RKO (cell line): ENCODE data around the gene ZNF304.

Experiments
- DNase-seq: peaks from one replicate; pipeline ENCODE4 v3.0.0-alpha.2; 2016; ENCODE audit warnings: low spot score

Gene ZNF304

DNA sequence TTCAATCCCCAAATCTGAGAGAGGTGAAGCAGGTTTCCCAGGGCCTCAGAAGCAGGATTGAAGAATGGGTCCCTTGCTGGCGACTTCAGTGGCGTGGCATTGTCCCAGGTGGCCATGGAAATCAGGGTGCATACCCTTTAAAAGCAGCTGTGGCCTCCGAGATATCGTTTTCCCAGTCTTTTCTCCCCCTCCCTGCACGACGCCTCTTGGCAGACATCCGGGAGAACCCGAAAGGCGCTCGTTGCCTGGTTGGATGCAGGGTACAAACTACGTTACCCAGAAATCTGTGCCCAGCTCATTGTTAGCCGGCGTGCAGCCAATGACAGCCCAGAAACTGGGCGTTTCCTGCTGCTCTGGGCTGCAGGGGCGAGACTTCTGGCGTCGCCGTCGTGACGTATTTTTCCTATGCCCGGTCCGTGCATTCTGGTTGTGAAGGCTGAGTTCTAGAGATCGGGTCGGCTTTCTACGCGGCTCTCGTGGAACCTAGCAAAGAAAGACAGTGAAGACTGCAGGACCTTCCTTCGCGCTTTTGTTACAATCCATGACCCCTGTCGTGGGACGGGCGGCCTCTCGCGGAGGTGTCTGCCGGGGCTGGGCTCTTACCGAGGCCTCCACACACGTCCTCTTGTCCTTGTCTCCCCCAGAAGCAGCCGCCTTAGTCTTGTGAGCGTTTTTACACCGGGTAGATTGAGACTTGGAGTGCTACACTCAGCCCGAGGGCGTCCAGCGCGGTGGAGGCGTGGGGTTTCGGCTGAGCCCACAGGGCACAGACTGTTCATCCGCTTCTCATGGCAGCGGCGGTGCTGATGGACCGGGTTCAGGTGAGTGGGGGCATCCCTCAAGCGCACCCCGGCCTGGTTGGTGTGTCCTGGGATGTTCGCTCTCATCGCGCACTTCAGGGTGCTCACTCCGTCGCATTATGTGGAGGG is at the start of gene ZNF304:
Gene ZNF304 (plus strand): TSS at position 395 of the 929 bp plus-strand sequence. CDS start 394 bp downstream, at position 789.
- DNase-seq = no peak

DNA sequence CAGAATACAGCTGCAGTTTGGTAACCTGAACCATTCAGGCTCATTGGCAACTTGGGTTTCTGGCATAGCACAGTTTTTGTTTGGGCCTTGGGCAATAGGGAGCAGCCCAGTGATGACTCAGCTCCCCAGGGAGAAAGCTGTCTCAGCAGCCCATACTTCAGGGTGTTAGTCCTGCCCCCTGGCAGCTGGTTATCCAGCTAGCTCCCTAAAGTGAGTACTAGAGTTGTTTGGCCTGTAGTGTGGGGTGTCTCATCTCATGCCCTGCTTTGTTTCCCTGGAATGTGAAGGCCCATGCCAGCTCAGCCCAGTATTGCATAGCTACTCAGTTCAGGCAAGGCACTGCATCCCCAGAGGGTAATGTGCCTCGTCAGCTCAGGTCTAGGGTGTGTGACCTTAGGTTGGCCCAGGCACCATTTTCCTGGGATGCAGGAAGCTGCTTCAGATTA is 49.0 kb upstream of the ZNF304 start:
- peak; percentile 66 for DNase-seq

DNA sequence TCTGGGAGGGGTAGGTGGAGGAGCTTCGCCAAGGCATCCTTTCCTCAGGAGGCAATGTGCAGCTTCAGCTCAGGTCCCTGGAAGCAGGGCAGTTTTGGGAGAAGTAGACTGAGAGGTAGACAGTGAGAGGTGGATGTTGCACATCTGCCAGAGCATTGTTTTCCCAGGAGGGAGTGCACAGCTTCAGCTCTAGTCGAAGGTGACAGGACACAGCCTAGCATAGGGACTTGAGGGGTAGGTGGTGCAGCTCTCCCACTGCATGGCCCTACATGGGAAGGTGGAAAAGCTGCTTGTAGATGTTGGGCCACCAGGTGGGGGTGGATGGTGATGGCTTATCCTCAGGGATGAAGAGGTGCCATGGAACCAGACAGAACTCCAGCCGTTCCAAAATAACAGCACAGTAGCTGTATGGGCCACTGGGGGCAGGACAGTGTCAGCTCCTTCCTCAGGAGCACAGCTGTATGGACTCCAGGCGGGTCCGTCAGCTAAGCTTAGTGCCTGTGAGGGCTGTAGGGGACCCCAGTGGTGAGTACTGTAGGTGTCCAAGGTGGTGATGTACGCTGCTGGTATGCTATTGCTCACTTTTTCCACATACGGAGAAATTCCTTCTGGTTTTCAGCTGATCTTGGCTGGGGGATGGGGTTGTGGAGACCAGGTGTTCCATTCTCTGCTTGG is 48.2 kb upstream of the ZNF304 start:
- peak; percentile 19 for DNase-seq

DNA sequence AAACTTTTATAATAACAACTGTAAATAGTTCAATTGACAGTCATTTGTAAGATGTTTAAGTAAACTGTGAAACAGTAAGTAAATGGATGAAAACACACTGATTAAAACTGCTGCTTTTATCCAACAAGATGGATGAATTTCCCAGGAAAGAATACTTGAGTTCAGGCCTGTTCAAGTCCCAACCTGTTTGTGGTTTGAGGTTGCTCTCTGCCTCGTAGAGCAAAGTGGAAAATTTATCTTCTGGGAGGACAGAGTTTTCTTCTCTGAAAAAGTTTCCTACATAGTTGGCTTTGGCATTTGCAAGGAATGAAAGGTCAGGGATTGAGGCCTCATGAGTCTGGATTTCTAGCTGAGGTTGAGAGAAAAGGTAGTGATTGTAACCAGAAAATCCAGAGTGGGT is 46.0 kb upstream of the ZNF304 start:
- DNase-seq = no peak

DNA sequence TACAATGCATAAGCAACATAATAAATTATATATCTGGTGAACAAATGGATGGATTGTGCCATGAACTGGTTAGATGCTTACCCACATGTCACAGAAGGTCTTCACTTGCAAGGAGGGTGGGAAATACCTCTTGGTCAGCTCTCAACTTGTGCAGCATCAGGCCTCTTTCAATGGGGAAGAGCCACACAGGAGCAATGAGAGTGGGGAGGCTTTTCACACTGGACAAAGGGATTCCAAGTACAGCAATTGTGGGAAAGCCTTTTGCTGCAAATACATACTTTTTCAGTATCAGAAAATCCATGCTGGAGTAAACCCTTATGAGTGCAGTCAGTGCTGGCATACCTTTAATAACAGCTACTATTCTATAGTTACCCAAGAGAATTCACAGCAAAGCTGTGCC is 42.6 kb upstream of the ZNF304 start:
- DNase-seq = no peak

DNA sequence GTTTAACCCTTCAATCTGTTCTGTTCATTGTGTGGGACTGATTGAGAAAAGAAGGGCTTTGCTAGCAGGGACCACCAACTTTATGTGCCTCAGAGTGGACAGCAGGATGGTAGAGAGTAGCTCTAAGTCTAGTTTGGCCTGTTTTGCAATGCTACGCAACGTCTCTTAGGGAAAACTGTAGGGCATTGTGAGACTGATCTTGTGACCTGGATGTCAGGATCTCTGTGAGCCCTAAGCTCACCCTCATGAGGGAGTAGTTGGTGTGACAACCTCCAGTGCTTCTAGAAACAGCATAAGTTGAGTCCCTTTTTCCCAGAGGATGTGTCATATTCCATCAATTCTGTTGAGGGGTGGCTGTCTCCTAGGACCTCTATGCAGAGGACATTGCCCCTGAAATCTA is 40.3 kb upstream of the ZNF304 start:
- DNase-seq = no peak

DNA sequence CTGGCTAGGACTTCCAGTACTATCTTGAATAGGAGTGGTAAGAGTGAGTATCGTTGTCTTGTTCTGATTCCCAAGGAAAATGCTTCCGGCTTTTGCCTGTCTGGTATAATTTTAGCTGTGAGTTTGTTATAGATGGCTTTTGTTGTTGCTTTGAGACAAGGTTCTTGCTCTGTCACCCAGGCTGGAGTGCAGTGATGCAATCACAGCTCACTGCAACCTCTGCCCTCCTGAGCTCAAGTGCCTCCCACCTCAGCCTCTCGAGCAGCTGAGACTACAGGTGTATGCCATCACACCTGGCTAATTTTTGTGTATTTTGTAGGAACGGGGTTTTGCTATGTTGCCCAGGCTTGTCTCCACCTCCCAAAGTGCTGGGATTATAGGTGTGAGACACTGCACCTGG is 36.9 kb upstream of the ZNF304 start:
- no peak for DNase-seq

DNA sequence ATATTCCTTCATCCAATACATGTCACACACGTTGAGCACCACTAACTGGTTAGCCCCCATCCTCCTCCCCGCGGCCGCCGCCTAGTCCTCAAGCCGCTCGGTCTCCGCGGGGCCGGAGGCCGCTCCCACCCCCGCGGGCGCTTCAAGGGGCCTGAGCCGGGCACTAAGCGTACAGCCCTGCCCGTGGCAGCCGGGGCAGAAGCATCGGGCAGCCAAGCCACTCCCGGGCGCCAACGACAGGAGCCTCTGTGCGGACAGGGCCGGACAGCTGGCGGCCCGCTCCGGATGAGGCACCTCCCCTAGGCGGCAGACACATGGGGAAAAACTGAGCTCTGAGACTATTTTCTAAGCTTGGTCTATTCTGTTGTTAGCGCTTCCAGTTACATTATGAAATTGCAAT is 33.6 kb upstream of the ZNF304 start:
- no peak for DNase-seq

DNA sequence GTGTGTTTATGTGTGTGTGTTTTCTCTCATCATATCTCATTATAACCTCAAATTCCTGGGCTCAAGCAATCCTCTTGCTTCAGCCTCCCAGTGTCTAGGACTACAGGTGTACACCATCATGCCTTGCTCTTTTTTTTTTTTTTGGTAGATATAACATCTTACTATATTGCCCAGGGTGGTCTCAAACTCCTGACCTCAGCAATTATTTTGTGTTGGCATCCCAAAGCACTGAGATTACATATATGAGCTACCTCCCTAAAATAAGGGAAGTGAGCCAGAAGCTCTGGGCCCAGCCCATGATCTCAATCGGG is 31.2 kb upstream of the ZNF304 start:
- DNase-seq = peak; percentile 7

DNA sequence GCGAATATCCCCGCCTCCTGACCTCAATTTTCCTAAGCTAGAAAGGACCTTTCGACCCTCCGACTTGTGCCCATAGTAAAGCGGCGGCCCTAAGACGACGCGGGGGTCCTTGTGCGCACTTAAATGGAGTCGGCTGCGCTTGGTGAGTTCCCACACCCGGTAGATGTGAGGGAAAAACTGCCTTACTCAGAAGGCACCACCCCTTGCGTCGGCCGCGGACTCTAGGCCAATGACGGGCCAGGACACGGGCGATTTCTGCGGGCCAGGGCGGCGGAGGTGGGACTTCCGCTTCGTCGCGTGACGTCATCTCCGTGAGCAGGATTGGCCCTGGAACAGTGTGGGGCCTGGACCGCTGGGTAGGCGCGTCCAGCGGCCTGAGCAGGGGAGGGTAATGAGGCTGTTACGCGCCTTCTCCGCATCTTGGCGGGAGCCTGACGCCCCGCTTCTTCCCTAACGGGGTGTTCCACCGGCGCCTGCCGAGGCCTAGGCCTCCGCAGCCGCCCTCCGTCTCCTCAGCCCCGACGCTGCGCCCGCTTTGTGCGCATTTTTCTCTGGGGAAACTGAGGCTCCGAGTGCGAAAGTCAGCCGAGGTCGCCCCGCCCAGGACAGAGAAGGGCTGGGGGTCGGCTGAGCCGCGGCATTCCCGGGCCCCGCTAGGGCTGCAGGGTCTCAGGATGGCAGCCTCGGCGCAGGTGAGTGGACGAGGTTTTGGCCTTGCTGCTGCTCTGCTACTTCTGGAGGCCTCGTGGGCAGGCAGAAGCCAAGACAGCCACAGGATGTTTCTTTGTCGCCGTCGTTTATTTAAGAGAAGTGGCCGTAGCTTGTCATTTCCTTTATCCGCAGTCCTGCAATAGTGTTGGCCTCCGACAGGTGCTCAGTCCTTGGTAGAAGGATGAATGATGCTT is 30.6 kb upstream of the ZNF304 start, which contains the start of gene ZNF543:
Gene ZNF543 (plus strand): TSS at position 293 of the 905 bp plus-strand sequence. CDS start 382 bp downstream, at position 675.
- peak; percentile 89 for DNase-seq

DNA sequence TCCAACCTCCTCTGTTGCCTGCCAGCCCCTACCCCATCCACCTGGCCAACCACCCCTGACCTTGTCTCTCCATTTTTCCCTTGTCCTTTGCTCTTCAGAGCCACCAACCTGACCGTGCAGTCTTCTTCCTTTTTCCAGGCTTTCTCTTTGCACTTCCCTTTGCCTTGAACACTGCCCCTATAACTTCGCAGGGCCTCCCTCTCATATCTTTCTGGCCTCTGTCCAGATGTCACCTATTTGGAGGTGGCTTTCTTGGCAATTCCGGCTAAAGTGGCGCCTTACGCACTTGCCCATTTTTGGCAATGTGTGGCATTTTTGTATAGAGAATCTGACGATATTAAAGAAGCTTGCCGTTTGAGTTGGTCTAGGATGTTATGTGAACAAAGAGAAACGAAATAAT is 30.0 kb upstream of the ZNF304 start:
- peak; percentile 16 for DNase-seq

DNA sequence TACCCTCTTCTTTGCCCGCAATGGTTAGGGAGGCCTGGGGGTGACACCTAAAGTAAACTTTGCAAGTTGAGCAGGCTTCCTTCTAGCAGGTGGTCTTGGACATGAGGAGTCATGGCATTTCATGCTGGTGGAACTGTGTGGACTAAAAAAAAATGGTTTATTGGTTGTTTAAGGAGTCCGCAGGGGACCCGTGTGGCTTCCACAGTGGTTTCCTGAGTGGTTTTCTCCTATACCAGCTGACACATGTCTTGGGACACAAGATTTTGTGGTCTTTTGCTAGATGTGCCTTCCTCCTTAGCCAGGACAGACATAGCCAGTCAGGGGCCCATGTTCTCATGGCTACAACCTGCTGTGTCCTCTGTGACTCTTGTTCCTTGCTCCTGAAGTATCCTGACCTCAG is 29.3 kb upstream of the ZNF304 start:
- no peak for DNase-seq

DNA sequence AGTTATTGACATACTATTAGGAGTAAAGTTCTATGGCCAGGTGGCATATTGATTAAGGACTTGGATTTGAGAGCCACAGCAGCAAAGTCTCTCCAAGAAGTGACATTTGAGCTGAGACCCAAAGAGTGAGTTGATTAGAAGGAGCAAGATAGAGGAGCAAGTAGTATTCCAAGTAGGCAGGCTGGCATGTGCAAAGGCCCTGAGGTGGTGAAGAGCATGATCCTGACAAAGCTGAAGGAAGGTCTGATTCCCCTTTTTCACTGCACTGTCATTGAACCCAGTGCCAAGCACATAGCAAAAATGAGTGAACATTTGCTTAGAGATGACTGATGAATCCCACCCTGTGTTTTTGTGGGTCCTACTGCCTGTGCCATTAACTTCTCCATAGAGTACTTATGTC is 26.1 kb upstream of the ZNF304 start:
- DNase-seq = no peak

DNA sequence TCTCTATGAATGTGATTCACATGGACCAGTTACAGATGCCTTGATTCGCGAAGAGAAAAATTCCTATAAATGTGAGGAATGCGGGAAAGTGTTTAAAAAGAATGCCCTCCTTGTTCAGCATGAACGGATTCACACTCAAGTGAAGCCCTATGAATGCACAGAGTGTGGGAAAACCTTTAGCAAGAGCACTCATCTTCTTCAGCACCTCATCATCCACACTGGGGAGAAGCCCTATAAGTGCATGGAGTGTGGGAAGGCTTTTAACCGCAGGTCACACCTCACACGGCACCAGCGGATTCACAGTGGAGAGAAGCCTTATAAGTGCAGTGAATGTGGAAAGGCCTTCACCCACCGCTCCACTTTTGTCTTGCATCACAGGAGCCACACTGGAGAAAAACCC is 23.1 kb upstream of the ZNF304 start:
- DNase-seq = no peak

DNA sequence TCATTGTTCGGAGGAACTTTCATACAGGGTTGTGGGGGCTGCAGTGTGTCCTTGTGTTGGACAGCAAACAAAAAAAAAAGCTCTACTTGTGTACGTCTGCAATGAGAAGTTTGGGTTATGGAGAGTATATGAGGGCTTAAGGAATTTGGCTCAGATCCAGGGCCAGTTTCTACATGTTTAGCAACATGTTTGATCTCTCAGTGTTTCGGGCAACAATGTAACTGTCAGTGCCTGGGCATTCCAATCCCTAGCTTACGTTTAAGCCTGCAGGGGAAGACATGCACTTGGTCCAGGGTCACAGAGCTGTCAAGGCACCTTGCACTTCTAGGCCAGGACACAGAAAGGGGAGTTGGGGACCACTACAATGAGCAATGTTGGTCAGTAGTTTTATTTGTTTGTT is 16.9 kb upstream of the ZNF304 start:
- no peak for DNase-seq

DNA sequence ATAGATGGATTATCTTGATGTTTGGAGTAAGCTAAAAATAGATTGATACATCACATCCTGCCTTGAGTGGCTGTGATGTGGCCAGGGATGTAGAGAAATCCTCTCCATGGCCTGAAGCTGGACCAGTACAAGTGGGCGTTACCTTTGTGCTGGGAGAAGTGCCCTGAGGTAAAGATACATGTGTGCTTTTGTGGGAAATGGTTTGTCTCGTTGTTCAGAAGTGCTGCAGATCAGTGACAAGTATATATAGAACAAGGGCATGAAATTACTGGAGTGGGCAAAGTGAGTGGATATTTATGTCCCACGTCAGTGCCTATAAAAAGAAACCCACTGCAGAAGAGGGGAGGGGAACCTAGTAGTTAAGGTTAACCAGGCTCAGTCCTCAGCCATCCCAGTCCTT is 12.2 kb upstream of the ZNF304 start:
- no peak for DNase-seq

DNA sequence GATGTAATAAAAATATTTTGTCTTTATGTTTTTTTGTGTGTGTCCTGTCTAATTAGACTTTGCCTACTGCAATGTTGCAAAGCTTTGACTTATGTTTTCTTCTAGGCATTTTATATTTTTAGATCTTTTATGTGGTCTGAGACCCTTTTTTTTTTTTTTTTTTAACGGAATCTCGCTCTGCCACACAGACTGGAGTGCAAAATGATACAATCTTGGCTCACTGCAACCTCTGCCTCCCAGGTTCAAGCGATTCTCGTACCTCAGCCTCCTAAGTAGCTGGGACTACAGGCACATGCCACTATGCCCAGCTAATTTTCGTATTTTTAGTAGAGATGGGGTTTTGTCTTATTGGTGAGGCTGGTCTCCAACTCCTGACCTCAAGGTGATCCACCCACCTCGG is 8.5 kb upstream of the ZNF304 start:
- no peak for DNase-seq

DNA sequence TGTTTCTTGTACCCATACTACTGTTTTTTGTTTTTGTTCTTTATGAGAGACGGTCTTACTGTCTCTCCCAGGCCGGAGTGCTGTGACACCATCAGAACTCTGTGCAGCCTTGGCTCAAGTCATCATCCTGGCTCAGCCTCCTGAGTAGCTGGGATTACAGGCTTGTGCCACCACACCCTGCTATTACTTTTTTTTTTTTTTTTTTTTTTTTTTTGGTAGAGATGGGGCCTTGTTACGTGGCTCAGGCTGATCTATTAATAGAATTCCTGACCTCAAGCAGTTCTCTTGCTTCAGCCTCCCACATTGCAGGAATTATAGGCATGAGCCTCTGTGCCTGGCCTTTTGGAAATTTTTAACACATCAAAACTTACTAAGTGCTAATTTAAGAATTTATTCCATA is 2.9 kb upstream of the ZNF304 start:
- DNase-seq = peak; percentile 9

DNA sequence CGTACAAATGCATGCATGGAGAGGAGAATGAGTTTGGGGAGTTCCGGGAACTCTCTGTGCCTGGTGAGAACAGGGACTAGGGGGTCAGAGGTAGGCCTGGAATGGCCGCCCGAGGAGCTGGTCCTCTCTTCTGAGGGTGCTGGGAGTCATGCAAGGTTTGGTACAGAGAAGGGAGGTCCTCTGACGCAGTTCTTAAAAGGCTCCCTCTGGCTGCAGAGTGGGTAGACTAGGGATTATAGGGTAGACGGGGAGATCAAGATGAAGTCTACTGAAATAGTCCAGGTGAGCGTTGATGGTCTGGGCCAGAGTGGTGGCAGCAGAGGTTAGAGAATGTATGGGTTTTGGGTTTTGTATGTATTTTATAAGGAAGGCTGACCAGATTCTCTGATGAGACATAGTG is 796 bp downstream of the ZNF304 start:
- DNase-seq = no peak

DNA sequence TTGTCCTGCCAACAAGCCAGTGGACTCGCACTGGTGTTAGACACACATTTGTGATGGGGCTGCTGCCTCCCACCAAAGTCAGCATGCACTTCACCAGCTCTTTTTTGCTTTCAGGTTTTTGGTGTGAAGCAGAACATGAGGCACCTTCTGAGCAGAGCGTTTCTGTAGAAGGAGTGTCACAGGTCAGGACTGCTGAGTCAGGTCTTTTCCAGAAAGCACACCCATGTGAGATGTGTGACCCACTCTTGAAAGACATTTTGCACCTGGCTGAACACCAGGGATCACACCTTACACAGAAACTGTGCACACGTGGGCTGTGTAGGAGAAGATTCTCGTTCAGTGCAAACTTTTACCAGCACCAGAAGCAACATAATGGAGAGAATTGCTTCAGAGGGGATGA is 4.8 kb downstream of the ZNF304 start:
- no peak for DNase-seq

DNA sequence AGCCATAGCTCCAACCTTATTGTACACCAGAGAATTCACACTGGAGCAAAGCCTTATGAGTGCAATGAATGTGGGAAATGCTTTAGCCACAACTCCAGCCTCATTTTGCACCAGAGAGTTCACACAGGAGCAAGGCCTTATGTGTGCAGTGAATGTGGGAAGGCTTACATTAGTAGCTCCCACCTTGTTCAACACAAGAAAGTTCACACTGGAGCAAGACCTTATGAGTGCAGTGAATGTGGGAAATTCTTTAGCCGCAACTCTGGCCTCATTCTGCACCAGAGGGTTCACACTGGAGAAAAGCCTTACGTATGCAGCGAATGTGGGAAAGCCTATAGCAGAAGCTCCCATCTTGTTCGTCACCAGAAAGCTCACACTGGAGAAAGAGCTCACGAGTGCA is 6.3 kb downstream of the ZNF304 start:
- no peak for DNase-seq

DNA sequence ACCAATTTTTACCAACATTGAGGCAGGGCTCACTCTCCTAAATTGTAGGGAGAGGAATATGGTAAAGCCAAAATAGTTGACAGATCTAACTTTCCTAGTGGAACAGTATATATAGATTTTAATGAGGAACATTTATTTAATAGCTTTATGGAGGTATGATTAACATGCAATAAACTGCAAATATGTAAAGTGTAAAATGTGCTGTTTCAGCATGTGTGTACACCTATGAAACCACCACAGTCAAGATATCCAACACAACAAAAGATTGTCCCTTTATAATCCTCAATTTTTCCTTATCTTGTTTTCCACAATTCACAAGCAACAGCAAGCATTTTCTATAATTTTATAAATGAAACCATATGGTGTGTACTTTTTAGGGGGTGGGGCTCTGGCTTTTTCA is 8.2 kb downstream of the ZNF304 start:
- no peak for DNase-seq
